Hematopoietic multipotent progenitor cell treated with erythropoietin and hydrocortisone succinate and interleukin-3 and kit ligand, for 4 days (in vitro differentiated cells): ENCODE data around the gene PAK2.
"Not testable (repeated sequence)": the region's sequence is repeated elsewhere in the genome, so short reads cannot be mapped to it uniquely, and the experiment has no call there.

Experiments used
- DNase-seq: peaks from one replicate; pipeline ENCODE4 v3.0.0-alpha.2; 2015

PAK2 gene

GRCh38 chr3:196788528-196788927, 48.9 kb downstream of the PAK2 start:
- no peak for DNase-seq

GRCh38 chr3:196789885-196790359, 50.3 kb downstream of the PAK2 start:
- no peak for DNase-seq

- DNase-seq: no peak
Measured at GRCh38 chr3:196790636-196791035, 51.0 kb downstream of the PAK2 start.

GRCh38 chr3:196792771-196793170, 53.1 kb downstream of the PAK2 start:
- DNase-seq: no peak

GRCh38 chr3:196793246-196793645, 53.6 kb downstream of the PAK2 start:
- DNase-seq: no peak

GRCh38 chr3:196794467-196794866, 54.8 kb downstream of the PAK2 start:
- DNase-seq: no peak

GRCh38 chr3:196796317-196796716, 56.7 kb downstream of the PAK2 start:
- no peak for DNase-seq

GRCh38 chr3:196800742-196801434, 61.2 kb downstream of the PAK2 start:
- peak; percentile 13 for DNase-seq

- no peak for DNase-seq
Measured at GRCh38 chr3:196803891-196804468, 64.3 kb downstream of the PAK2 start.

- no peak for DNase-seq
Measured at GRCh38 chr3:196804773-196805172, 65.1 kb downstream of the PAK2 start.

- DNase-seq: no peak
Measured at GRCh38 chr3:196810963-196811581, 71.4 kb downstream of the PAK2 start.

GRCh38 chr3:196812853-196813252, 73.2 kb downstream of the PAK2 start:
- DNase-seq: no peak

GRCh38 chr3:196813903-196814302, 74.2 kb downstream of the PAK2 start:
- peak; percentile 77 for DNase-seq

- no peak for DNase-seq
Measured at GRCh38 chr3:196821806-196822355, 82.2 kb downstream of the PAK2 start.

GRCh38 chr3:196829651-196830050, 90.0 kb downstream of the PAK2 start:
- not testable (repeated sequence) for DNase-seq

GRCh38 chr3:196835086-196835485, 95.4 kb downstream of the PAK2 start:
- DNase-seq: no peak

- not testable (repeated sequence) for DNase-seq
Measured at GRCh38 chr3:196836626-196837025, 97.0 kb downstream of the PAK2 start.

- peak; percentile 84 for DNase-seq
Measured at GRCh38 chr3:196837819-196838420, 98.3 kb downstream of the PAK2 start.

- not testable (repeated sequence) for DNase-seq
Measured at GRCh38 chr3:196839351-196839750, 99.7 kb downstream of the PAK2 start.

GRCh38 chr3:196842567-196843434, 103.1 kb downstream of the PAK2 start:
- DNase-seq: peak; percentile 46

- DNase-seq: no peak
Measured at GRCh38 chr3:196843435-196844110, 103.9 kb downstream of the PAK2 start.
